OCI-LY1 (cell line): ENCODE measurements around the gene OSBPL5.

Experiments
- H2AFZ ChIP-seq: fragments of 200-600 bp; sonication (generic), shearing (Covaris generic); 2 replicates; pipeline ENCODE4 v1.6.0; 2014; ENCODE audit warnings: antibody characterized with exemption, mild to moderate bottlenecking, low read length
- H3F3A ChIP-seq: fragments of 200-600 bp; sonication (generic), shearing (Covaris generic); 2 replicates; pipeline ENCODE4 v1.6.0; 2014; ENCODE audit warnings: mild to moderate bottlenecking, antibody characterized with exemption, low read length, moderate library complexity; ENCODE audit not compliant: insufficient read depth
- H3K27ac ChIP-seq: fragments of 200-600 bp; sonication (generic); 2 replicates; pipeline ENCODE4 v1.5.1; 2014; ENCODE audit warnings: low read length, mixed run types, mild to moderate bottlenecking, low read depth; ENCODE audit not compliant: poor library complexity, severe bottlenecking
- H3K27me3 ChIP-seq: fragments of 200-600 bp; sonication (generic); 2 replicates; pipeline ENCODE4 v1.6.0; 2014; ENCODE audit warnings: antibody characterized with exemption, mild to moderate bottlenecking, low read length, moderate library complexity; ENCODE audit not compliant: insufficient read depth
- H3K36me3 ChIP-seq: fragments of 200-600 bp; sonication (generic); 2 replicates; pipeline ENCODE4 v1.6.1; 2014; ENCODE audit warnings: mild to moderate bottlenecking, antibody characterized with exemption, low read length, moderate library complexity, mixed read lengths; ENCODE audit not compliant: insufficient read depth
- H3K4me1 ChIP-seq: fragments of 200-600 bp; sonication (generic); 2 replicates; pipeline ENCODE4 v1.5.1; 2014; ENCODE audit warnings: mild to moderate bottlenecking, low read length, moderate library complexity; ENCODE audit not compliant: insufficient read depth, severe bottlenecking
- H3K4me2 ChIP-seq: fragments of 200-600 bp; sonication (generic), shearing (Covaris generic); 2 replicates; pipeline ENCODE4 v1.6.1; 2014; ENCODE audit warnings: low read length
- H3K4me3 ChIP-seq: fragments of 200-600 bp; sonication (generic); 2 replicates; pipeline ENCODE4 v1.5.1; 2014; ENCODE audit warnings: low read length, low read depth, mild to moderate bottlenecking, mixed read lengths; ENCODE audit not compliant: poor library complexity, severe bottlenecking
- H3K79me2 ChIP-seq: fragments of 200-600 bp; shearing (Covaris generic); 2 replicates; pipeline ENCODE4 v1.6.1; 2016; ENCODE audit warnings: mixed run types, low read length, mixed read lengths; ENCODE audit not compliant: insufficient read depth
- H3K9ac ChIP-seq: fragments of 200-600 bp; sonication (generic), shearing (Covaris generic); 2 replicates; pipeline ENCODE4 v1.6.1; 2014; ENCODE audit warnings: mild to moderate bottlenecking, low read length, mixed read lengths
- H3K9me2 ChIP-seq: fragments of 200-600 bp; sonication (generic), shearing (Covaris generic); 2 replicates; pipeline ENCODE4 v1.6.1; 2014; ENCODE audit warnings: low read depth, mild to moderate bottlenecking, low read length, mixed read lengths
- H3K9me3 ChIP-seq: fragments of 200-600 bp; shearing (Covaris generic); 2 replicates; pipeline ENCODE4 v1.6.1; 2014; ENCODE audit warnings: low read length, mixed read lengths
- H4K20me1 ChIP-seq: fragments of 200-600 bp; sonication (generic), shearing (Covaris generic); 2 replicates; pipeline ENCODE4 v1.6.0; 2016; ENCODE audit warnings: mild to moderate bottlenecking, low read length; ENCODE audit not compliant: insufficient read depth
- EZH2 ChIP-seq: fragments of 200-600 bp; sonication (generic), shearing (Covaris generic); IDR thresholded peaks from 2 replicates; pipeline ENCODE4 v1.8.0; 2017; ENCODE audit warnings: borderline replicate concordance, mixed run types, mild to moderate bottlenecking, antibody characterized with exemption, low read length, moderate library complexity, mixed read lengths
- TF ChIP-seq, protein P1 (sequence below): fragments of 200-600 bp; sonication (generic), shearing (Covaris generic); IDR thresholded peaks from 2 replicates; pipeline ENCODE4 v1.5.1; 2017; ENCODE audit warnings: mild to moderate bottlenecking, antibody characterized with exemption, low read length, moderate library complexity, mixed read lengths

Gene OSBPL5

DNA sequence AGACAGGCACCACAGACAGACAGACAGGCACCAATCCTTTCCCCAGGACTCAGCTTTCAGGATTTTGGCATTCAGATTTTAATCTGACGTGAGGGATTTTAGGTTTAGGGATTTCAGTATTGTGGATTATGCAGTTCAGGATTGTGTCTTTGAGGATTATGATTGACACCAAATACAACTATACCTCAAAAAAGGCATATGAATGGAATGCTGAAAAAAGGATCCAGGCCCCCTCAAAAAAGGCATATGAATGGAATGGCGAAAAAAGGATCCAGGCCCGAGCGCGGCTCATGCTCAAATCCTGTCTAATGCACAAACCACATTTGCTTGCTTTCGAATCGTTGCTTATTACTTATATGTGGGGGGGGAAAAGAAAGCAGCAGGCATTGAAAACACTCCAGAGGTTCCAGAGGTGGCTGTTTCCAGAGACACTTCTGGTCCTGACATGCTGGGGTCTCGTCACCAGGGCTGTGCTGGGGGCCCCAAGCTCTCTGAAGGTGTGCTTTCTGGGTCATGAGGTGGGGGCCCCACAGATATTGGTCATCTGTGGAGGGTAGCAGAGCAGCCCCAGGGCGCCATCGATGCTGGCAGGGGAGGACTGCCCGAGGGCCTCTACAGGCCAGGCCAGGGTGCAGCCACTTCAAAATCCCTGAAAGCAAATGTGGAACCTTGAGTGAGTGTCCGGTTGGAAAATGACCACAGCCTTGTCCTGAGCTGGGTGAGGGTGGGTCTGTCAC, 16.8 kb upstream of the OSBPL5 start:
- H3K9me2 ChIP-seq = no peaks in the 10 kb centered on the region
- H3F3A ChIP-seq = no peaks in the 10 kb centered on the region
- peaks cover under 1% of the 10 kb centered on the region; the same call in 1 of the 2 replicates for H3K9me3 ChIP-seq
- H4K20me1 ChIP-seq = no peaks in the 10 kb centered on the region
- no peaks in the 10 kb centered on the region for H3K4me1 ChIP-seq
- H3K36me3 ChIP-seq = no peaks in the 10 kb centered on the region
- H3K79me2 ChIP-seq = no peaks in the 10 kb centered on the region
- TF ChIP-seq, protein P1, sequence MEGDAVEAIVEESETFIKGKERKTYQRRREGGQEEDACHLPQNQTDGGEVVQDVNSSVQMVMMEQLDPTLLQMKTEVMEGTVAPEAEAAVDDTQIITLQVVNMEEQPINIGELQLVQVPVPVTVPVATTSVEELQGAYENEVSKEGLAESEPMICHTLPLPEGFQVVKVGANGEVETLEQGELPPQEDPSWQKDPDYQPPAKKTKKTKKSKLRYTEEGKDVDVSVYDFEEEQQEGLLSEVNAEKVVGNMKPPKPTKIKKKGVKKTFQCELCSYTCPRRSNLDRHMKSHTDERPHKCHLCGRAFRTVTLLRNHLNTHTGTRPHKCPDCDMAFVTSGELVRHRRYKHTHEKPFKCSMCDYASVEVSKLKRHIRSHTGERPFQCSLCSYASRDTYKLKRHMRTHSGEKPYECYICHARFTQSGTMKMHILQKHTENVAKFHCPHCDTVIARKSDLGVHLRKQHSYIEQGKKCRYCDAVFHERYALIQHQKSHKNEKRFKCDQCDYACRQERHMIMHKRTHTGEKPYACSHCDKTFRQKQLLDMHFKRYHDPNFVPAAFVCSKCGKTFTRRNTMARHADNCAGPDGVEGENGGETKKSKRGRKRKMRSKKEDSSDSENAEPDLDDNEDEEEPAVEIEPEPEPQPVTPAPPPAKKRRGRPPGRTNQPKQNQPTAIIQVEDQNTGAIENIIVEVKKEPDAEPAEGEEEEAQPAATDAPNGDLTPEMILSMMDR = no peak
- TF ChIP-seq EZH2 = no peak
- H3K4me2 ChIP-seq = no peak overlapping the region
- H3K9ac ChIP-seq = no peak overlapping the region
- H3K27ac ChIP-seq = no peak overlapping the region
- H2AFZ ChIP-seq = no peak overlapping the region
- no peaks in the 10 kb centered on the region; the same call in 1 of the 2 replicates for H3K27me3 ChIP-seq
- H3K4me3 ChIP-seq = no peak overlapping the region

DNA sequence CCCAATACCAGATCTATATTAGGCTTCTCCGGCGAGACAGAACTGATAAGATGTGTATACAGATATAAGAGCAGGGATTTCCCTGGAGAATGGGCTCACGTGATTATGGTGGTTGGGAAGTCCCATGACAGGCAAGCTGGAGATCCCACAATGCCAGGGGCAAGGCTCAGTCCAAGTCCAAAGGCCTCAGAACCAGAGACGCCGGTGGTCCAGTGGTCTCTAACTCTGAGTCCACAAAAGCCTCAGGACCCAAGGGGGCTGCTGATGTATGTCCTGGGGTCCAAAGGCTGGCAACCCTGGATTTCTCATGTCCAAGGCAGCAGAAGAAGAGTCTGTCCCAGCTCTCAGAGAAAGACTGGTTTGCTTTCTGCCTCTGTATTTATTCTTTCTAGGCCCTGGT, 15.8 kb upstream of the OSBPL5 start:
- TF ChIP-seq, protein P1 = no peak
- no peak for TF ChIP-seq EZH2
- H3K27me3 ChIP-seq = no peaks in the 10 kb centered on the region; the same call in 1 of the 2 replicates
- H3F3A ChIP-seq = no peaks in the 10 kb centered on the region

DNA sequence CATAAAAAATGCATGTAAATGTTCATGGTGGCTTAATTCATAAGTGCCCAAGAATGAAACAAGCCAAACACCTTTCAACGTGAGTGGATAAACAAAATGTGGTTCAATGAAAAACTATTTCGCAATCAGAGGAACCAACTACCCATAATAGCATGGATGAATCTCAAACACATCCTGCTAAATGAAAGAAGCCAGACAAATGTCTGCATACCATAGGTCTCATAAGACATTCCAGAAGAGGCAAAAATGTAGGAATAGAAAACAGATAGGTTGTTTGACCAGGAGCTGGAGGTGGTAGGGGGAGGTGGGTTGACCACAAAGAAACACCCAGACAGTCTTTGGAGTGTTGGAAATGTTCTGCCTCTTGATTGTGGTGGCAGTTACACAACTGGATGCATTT, 13.2 kb upstream of the OSBPL5 start:
- no peaks in the 10 kb centered on the region for H3K4me1 ChIP-seq
- no peaks in the 10 kb centered on the region for H3K79me2 ChIP-seq
- TF ChIP-seq EZH2 = no peak
- TF ChIP-seq, protein P1 = no peak
- no peaks in the 10 kb centered on the region for H3K9me2 ChIP-seq
- no peak overlapping the region for H3K4me3 ChIP-seq
- no peaks in the 10 kb centered on the region; the same call in 1 of the 2 replicates for H3K27me3 ChIP-seq
- no peaks in the 10 kb centered on the region for H3F3A ChIP-seq
- H3K4me2 ChIP-seq = no peak overlapping the region
- no peak overlapping the region for H3K27ac ChIP-seq
- H4K20me1 ChIP-seq = no peaks in the 10 kb centered on the region
- no peak overlapping the region for H3K9ac ChIP-seq
- no peaks in the 10 kb centered on the region for H3K36me3 ChIP-seq
- H3K9me3 ChIP-seq = peaks cover 8% of the 10 kb centered on the region; the same call in 1 of the 2 replicates
- H2AFZ ChIP-seq = no peak overlapping the region

More for the DNA sequence above, 15.8 kb upstream of the OSBPL5 start:
- no peak overlapping the region for H3K9ac ChIP-seq
- H3K4me1 ChIP-seq = no peaks in the 10 kb centered on the region
- H3K9me3 ChIP-seq = peaks cover 8% of the 10 kb centered on the region; the same call in 1 of the 2 replicates
- H2AFZ ChIP-seq = no peak overlapping the region
- no peaks in the 10 kb centered on the region for H4K20me1 ChIP-seq
- H3K27ac ChIP-seq = no peak overlapping the region
- H3K36me3 ChIP-seq = no peaks in the 10 kb centered on the region
- H3K4me2 ChIP-seq = no peak overlapping the region
- no peak overlapping the region for H3K4me3 ChIP-seq
- H3K79me2 ChIP-seq = no peaks in the 10 kb centered on the region
- no peaks in the 10 kb centered on the region for H3K9me2 ChIP-seq
